Stimulated activated CD8-positive, alpha-beta memory T cell treated with anti-CD3 and anti-CD28 coated beads, Interleukin-2, amount 100 ng/mL, for 48 hours (primary cell): Measurements from ENCODE around the gene TM4SF18.
"Not testable (repeated sequence)": the region's sequence is repeated elsewhere in the genome, so short reads cannot be mapped to it uniquely, and the experiment has no call there.

Source experiments
- DNase-seq, 2 donors: peaks; one replicate each; pipeline ENCODE4 v3.0.0-alpha.2; 2020; ENCODE audit warnings: low read depth in 2 of 2

TM4SF18 gene, protein sequence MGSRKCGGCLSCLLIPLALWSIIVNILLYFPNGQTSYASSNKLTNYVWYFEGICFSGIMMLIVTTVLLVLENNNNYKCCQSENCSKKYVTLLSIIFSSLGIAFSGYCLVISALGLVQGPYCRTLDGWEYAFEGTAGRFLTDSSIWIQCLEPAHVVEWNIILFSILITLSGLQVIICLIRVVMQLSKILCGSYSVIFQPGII

DNA sequence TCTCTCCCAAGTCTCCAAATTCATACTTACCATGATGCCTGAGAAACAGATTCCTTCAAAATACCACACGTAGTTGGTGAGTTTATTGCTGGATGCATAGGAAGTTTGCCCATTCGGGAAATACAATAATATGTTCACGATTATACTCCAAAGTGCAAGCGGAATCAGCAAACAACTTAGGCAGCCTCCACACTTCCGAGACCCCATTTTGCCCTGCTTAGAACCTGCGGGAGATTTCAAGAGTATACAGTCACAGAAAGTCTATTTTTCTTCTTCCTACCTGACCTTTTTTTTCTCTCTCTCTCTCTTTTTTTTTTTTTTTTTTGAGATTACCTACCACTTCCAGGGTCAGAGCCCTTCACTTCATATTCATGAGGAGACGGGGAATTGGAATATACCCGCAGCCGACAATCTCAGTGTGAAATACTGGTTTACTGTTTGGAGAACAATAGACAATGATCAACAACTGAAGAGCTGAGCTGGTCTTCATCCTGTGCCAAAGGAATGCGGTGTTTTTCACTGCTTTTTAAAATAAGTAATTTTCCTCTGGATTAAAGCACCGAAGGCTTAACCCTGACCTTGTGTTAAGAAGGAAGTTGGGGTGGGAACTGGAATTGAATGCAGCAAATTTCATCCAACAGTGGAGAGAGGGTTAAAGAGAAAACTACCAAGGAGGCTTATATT, at the start of gene TM4SF18:
TM4SF18 (minus strand) TSS at position 461 of the 684 bp plus-strand sequence; CDS start at position 207, 254 bp downstream.
- DNase-seq: no peak

DNA sequence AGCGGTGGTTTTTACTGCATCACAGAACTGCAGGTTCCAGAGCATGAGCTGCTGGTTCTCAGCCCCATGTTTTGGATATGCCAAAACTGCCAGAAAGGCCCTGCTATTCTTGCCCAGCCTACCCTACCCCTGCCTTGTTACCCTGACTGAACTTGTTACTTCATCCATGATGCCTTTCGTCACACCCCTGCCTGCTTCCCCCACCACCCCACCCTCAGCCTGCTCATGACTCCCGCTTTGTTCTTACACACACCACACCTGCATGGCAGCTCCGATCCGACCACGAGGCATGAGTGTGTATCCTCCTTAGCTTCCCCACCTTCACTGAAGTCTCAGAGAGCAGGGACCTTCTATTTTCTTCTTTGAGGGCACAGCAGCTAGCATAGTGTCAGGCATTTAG, 49.1 kb upstream of the TM4SF18 start:
- DNase-seq: no peak

DNA sequence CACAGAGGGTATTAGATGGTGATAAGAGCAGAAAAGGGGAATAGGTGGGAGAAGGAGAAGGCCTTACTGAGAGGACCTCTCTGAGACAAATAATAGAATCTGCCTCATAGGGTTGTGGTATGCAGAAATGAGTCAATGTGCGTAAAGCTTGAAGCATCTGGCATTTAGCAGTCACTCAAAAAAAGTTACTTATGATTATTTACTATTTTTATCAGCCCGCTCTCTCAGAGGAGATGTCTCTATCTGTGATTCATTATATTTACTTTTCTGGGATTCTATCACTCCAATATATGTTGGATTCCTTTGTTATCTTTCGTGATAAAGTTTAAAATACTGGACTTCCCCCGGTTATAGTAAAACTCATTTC, 48.6 kb upstream of the TM4SF18 start:
- DNase-seq: no peak

DNA sequence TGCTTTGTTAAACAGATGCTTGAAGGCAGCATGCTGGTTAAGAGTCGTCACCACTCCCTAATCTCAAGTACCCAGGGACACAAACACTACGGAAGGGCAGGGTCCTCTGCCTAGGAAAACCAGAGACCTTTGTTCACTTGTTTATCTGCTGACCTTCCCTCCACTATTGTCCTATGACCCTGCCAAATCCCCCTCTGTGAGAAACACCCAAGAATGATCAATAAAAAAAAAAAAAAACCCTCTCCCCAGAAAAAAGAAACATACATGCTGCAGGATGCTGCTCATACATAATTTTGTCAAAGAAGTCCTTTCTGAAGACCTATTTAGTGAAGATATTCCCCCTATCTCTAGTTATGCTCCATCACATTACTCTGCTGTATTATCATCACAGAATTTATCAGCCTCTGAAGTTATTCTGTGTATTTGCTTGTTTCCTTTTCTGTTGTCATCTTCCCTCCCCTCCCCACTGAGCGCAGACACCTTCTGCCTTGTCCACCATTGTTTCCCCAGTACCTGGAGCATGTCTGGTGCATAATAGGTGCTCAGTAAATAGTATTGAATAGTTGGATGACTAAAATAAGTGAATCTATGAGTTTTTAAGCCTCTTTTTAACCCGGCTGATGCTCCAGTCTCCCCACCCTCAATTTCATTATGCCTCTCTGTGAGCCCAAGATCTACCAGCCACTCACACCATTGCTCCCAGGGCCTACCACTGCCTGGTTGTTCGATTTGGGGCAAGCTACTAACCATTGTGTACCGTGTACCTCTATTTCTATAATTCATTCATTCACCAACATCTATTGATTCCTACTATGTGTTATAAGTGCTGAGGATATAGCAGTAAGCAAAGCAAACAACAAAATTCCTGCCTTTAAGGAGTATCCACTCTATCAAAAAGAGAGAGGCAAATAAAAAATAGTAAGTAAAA, 48.0 kb upstream of the TM4SF18 start:
- no peak for DNase-seq

DNA sequence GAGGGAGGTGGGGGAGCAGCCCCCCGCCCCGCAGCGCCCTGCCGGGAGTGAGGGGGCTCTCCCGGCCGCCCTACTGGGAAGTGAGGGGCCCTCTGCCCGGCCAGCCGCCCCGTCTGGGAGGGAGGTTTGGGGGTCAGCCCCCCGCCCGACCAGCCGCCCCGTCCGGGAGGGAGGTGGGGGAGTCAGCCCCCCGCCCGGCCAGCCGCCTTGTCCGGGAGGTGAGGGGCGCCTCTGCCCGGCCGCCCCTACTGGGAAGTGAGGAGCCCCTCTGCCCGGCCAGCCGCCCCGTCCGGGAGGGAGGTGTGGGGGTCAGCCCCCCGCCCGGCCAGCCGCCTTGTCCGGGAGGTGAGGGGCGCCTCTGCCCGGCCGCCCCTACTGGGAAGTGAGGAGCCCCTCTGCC, 46.8 kb upstream of the TM4SF18 start:
- DNase-seq: not testable (repeated sequence)

DNA sequence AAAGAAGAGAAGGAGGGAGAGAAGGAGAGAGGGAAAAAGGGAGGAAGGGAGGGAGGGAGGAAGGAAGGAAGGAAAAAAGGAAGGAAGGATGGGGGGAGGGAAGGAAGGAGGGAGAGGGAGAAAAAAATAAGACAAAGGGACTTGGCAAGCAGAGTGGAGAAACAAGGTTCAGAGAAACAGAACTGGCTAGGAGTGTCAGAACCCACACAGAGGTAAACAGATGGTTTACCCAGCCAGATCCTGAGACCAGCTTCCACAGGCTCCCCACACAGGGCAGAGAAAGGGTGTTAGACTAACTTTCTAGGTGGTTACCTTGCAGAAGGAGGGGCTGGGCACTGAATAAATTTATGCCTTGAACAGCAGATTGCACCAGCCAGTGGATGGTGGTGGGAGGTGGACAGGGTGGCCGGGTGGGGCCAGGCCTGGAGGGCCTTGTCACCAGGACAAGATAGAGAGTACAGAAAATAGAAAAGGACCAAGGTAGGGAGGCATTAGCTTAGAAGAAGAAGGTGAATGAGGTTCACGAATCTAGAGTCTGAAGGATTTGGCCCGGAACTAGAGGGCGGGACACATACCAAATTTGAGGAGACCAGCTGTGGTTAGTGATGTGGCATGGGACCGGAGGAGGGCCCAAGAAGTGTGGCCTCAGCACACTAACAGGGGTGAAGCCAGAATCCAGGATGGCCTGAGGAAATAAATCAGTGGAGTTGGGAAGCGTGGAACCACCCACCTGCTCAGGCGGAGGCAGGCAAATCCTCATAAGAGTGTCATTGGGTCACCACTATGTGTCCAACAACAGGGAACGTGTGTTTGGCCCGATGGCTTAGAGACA, 45.3 kb upstream of the TM4SF18 start:
- no peak for DNase-seq

DNA sequence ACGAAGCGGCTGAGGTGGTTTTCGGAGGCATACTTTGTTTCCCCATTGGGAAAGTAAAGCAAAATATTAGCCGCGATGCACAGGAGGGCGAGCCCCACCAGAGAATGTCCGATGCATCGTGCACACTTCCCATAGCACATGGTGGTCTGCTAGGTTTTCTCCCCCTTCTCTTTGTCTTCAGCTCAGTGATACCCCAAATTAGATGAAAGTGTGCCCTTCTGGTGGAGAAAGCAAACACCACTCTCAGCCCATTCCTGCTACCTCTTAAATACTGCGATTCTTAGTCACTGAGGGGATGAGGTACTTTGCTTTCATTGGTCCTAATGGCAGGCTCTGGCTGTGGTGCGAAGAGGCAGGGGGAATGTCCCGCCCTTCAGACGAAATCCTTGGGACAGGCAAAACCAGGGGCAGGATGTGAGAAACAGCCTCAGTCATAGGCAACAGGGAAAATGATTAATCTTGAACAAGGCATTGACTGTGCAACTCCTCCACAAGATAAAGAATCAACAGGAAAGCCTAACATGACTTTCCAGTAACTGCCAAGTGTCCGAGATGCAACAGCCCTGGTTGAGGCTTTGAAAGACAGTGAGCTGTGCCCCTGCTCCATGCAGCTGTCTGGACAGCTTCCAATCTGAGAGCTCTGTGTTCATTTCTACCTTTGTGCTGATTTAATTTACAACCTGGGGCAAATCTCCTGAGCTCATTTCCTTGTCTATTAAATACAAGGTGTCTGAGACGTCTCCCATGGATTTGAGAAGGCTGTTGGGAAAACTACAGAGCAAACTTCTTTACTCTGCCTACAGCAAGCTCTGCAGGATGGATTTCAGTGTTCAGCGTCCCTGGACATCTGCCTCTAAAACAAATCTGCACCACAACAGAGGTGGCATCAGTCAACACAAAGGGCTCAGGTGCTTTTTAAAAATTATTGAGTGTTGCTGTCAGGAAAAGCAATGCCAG, 44.2 kb upstream of the TM4SF18 start, which contains the start of gene TM4SF1:
TM4SF1 (minus strand) TSS at position 242 of the 957 bp plus-strand sequence; CDS start at position 140, 102 bp downstream.
- DNase-seq: no peak

DNA sequence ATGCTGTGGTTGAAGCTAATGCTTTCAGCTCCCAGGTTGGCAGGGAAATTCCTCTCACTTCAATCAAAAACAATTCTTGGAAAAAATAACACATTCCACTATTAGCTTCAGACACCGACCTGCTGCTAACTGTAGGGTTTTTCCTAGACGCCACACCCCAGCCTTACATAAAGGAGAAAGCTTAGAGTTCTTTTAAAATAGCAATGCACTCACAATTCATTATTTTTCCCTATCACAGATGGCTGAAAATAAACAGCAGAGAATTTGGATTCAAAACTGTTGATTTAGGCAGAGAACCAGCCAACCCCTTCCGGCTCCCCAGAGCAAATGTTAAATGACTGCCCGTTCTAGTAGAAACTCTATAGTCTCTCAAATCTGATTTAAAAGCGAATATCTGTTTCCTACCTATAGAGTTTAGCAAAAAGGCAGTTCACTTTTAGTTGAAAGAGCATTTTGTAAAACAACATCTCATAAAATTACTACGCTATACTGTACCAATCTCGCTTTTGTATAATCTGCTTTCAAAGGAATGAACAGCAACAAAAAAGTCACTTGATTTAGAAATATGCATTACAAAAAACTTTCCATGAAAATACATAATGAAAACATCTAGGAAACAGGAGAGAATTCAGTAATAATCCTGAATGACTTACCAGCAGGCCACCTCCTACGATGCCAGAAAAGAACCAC, 43.4 kb upstream of the TM4SF18 start:
- no peak for DNase-seq

DNA sequence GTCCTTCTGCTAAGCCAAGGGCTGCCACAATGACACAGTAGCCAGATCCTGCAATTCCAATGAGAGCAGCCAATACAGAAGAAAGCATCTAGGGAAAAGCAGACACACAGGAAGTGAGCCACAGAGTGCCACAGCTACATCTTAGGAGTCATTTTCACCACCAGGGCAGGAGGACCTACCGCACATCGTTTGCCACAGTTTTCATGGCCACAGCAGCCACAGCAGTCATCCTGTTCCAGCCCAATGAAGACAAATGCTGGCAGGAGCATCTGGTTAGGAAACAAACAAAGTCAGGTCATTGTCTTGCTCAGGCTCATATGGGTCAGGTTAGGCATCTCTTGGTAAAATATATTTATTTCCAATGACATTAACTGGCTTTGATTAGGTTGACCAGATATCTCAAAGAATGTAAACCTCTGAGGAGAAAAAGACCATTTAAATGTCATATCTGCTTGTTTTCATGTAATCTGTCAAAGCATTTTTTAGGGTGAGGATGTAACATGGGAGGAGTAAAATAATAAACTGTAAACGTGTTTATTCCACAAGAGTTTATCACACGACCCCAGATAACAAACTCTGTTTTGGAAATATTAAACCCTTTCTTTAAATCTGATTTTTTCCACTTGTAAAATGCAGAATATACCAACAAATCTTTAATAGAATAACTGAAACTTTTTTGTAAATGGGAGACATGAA, 42.2 kb upstream of the TM4SF18 start:
- DNase-seq: no peak

DNA sequence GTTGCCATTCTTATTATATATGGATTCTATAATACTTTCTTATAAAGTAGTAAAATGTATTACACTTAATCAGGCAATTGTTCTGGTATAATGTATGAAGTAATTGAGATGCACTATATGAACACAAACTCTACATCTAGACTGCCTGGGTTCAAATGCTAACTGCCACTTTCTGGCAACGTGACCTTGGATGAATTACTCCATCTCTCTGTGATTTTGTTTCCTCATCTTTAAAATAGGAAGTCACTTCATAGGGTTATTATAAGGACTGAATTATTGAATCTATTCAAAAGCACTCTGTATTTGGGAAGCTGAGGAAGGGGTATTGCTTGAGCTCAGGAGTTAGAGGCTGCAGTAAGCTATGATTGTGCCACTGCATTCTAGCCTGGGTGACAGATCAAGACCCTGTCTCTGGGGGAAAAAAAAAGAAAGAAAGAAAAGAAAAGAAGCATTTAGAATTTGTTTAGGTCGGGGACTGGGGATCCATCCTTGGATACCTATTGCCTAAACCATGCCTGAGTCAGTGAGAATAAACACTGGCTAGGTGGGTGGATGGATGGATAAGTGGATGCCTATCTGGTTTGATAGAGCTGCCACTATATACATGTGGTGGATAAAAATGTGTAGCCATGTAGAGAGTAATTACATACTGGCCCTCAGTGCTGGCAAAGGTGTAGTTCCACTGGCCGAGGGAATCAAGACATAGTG, 41.5 kb upstream of the TM4SF18 start:
- no peak for DNase-seq

DNA sequence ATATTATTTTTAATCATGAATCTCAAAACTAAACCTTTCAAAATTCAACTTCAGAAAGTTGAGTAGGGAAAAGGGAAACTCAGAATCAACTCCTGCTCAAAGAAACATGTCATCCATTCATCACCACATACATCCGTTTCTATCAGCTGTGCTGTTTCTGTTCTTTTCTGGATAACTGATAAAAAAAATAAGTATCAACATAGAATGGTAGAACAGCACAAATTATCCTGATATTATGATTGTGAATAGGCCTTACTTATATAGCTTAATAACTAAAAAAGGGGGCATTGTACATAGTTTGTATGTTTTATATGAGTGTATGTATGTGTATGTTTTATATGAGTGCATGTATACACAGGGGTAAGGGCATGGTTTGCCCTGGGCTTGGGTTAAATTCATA, 41.0 kb upstream of the TM4SF18 start:
- DNase-seq: no peak

DNA sequence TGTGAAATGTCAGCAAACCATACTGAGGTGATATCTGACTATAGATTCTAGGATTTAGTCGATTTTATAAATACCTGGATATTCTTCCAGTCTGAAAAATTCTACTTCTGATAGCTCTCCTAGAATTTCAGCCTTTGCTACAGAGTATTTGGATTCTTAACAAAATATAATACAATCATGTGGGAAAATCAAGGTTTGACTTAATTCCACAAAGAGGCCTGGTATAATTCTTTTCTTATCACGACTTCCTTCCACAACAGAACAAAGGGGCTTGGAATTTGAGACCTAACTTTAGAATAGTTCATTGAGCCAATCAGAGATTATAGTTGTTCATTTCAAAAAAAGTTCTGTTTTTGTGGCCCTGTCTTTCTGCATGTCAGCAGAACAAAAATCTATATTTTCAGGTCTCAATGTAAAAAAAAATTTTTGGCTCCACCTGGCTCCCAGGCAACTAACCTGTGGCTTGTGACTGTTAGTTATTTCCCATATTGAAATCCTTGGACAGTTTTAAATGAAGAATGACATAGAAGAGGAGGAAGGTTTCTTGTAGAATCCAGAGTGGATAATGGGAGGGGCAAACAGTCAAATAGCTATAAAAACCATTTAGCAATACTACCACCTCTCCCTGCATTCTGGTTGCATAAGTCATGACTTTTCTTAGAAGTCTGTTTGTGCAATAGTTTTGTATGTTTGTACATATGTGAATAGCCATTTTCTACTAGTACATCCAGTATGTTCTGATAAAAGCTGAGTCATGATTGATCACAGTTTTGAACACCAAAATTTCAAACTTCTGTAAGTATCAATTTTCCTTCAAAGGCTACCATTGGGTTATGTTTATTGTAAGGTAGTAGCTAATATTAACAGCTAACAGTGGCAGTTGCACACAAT, 40.0 kb upstream of the TM4SF18 start:
- no peak for DNase-seq

DNA sequence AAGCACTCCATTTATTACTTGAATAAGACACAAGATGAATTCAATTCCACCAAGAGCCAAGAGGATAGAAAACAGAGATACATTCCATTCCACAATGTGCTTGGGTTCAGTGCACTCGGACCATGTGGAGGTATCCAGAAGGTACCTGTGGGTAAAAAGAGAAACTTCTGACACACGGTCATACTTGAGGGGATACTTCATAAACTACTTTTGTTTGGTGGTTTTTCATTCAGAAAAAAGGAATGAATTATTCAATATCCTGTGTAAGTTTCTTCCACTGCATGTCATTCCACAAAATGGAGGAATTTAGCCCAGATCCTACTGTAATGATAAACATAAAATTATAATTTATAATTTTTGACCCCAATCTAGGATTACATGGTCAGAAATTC, 38.3 kb upstream of the TM4SF18 start:
- DNase-seq: no peak

DNA sequence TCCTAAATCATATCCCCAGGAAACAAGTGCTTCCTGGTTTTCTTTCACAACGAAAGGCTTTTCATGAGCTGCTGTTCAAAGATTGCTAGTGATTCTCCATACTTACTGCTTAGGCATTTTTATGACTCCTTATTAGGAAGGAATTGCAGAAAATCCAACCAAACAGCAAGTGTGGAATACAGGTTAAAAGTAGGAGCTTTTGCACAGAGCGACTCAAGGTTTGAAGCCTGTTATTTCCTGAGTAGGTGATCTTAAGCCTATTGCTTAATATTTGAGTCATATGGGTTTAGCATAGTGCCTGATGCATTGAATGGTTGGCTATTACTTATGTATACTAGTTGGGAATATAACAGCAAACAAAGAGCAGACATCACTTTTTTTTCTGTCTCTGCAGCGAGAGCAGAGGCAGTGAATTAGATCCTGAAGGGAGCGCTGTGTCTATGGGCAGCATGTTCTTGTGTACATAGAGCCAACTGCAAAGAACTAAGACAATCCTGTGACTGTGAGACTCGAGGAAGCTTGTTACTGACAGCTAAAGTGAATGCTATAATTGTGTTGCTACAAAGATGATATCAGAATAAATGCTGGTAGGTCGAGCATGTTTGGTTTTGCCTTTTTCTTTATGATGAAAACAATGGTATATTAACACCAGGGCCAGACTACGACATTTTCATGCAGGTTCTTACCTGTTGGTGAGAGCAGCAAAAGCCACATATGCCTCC, 37.7 kb upstream of the TM4SF18 start:
- DNase-seq: no peak

DNA sequence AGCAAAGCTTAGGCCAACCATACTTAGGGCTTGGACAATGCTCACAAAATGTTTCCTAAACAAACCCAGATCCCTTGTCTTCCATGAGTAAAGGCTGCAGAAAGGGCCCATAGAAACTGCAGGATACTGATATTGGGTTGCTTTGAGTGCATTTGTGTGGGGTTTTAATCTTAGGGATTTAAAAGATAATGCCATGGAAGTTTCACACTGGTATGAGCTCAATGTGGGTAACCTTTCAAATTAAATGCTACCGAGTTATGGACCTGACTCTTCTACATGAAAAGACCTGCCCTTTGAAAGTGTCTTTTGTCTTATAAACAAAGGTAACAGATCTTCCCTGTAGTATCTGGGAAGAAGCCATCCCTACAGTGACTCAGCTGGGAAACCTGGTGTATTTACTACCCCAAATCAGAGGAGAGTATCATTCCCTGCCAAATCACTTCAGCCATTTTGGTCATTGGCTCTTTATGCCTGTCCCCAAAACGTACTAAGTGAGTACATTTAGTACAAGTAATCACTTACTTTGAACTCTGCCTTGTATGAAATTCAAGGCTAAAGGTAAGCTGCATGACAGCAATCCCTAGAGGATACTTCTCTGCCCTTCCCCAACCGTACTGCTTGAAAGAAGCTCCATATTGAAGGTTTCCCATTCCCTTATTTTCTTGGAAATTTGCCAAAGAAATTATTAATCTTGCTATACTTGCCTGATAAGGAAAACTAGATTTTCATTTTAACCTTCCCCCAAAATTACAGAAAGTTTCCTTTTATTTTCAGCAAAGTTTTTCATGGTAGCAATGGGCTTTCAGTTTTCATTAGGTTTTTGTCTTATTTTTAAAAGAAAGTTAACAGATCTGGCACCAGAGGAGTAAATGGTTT, 36.8 kb upstream of the TM4SF18 start:
- DNase-seq: no peak
